Gastroesophageal sphincter (tissue), 4 donors: ENCODE measurements around the gene KRTAP4-11. TPM values are rescaled to one million over a fixed set of nuclear protein-coding genes. Genes with fewer than 3 reads are reported as not detected.
"Not testable (repeated sequence)": the region's sequence is repeated elsewhere in the genome, so short reads cannot be mapped to it uniquely, and the experiment has no call there.

Source experiments
- ATAC-seq: fragments of 150-250 bp; one replicate; pipeline ENCODE4 v1.9.1; 2016; ENCODE audit warnings: mild to moderate bottlenecking, moderate library complexity
- H3K27ac ChIP-seq, 4 donors: fragments of 200-600 bp; sonication (generic) in 3 of 4; 1 replicate in 3 of 4; 2 replicates in 1 of 4; pipeline ENCODE4 v1.5.1; 2016 to 2019
- H3K27me3 ChIP-seq: fragments of 200-600 bp; sonication (generic); one replicate; pipeline ENCODE4 v1.5.1; 2019
- H3K36me3 ChIP-seq, 2 donors: fragments of 200-600 bp; sonication (generic); one replicate each; pipeline ENCODE4 v1.5.1; 2019; ENCODE audit warnings: control low read depth in 1 of 2
- H3K4me1 ChIP-seq, 3 donors: fragments of 200-600 bp; sonication (generic); 1 replicate in 2 of 3; 2 replicates in 1 of 3; pipeline ENCODE4 v1.5.1; 2016 to 2019; ENCODE audit warnings: control low read depth in 2 of 3
- H3K4me3 ChIP-seq, 2 donors: fragments of 200-600 bp; sonication (generic); one replicate each; pipeline ENCODE4 v1.5.1; 2019; ENCODE audit warnings: mild to moderate bottlenecking in 1 of 2, moderate library complexity in 1 of 2
- H3K9me3 ChIP-seq, 3 donors: fragments of 200-600 bp; sonication (generic); one replicate each; pipeline ENCODE4 v1.5.1; 2017 to 2019; ENCODE audit warnings: control low read depth in 2 of 3
- EP300 ChIP-seq: sonication (generic); formaldehyde crosslinking; IDR thresholded peaks from one replicate; pipeline ENCODE4 v1.6.1; 2017; ENCODE audit warnings: antibody characterized with exemption, mild to moderate bottlenecking
- POLR2A ChIP-seq, 2 donors: fragments of 450-650 bp; IDR thresholded peaks; one replicate each; pipeline ENCODE4 v1.6.1; 2017; ENCODE audit warnings: antibody characterized with exemption in 2 of 2, mild to moderate bottlenecking in 2 of 2, moderate library complexity in 1 of 2
- POLR2AphosphoS5 ChIP-seq: sonication (generic); formaldehyde crosslinking; IDR thresholded peaks from one replicate; pipeline ENCODE4 v1.6.1; 2017; ENCODE audit warnings: antibody characterized with exemption
- WGBS, 2 donors: methylation state at CpG; one replicate each; pipeline ENCODE4 v1.1.5; 2018; ENCODE audit warnings: low coverage in 1 of 2; 5-methylcytosine and 5-hydroxymethylcytosine counted together
- total RNA-seq, 4 donors: library from RNA; depleted of rRNA; stranded (reverse); fragments of >200 nt; gene quantifications; one replicate each; pipeline ENCODE4 v1.1.0, GENCODE V29; 2016
- TF ChIP-seq, protein P1 (sequence below), 4 experiments: fragments of 200-600 bp in 2 of 4; fragments of 450-650 bp in 2 of 4; sonication (generic) in 1 of 4; IDR thresholded peaks; one replicate each; pipeline ENCODE4 v1.5.1; 2017 to 2019; ENCODE audit warnings: antibody characterized with exemption in 4 of 4, mild to moderate bottlenecking in 2 of 4, moderate library complexity in 2 of 4

KRTAP4-11 gene
- total RNA-seq, 4 donors from 2014 or later: not detected

DNA sequence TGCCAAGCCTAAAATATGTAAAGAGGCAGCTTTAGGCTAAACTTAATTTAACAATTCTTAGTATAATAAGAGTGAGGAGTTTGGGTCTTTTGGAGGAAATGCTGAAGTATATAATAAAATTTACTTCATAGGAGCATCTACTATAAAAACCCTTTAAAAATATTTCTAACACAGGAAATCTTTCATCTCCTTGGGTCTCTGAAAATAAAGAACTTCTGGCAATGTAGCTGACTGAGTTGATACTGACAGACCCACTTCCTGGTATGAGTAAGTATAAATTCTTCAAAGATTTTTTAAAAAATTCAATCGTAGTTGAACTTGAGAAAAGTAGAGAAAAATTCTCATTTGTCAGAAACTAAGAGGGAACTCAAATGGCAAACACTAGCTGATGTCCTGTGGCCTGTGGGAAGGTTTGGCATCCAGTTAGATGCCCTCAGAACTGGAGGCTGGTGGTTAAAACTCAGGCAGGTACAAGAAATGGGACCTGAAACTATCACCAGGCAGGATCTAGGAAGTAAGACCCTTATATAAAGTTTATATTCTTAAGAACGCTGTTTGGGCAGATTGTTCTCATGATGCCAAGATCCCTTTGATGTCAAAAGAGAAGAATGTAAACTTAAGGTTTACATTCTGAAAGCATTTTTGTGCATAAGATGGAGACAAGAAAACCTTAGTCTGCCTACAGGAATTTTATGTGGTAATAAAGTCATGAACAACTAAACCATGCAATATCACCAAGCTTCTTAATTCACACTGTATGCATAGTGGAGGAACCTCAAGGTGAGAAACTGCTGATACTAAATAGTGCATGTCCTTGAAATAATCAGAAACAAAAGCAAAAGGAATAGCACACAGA, 15.9 kb upstream of the KRTAP4-11 start:
- H3K27me3 ChIP-seq: no peaks in the 10 kb centered on the region
- no peak overlapping the region for H3K27ac ChIP-seq
- H3K4me1 ChIP-seq: no peaks in the 10 kb centered on the region
- no peaks in the 10 kb centered on the region for H3K36me3 ChIP-seq
- peaks cover 0 to 11% (median 0%) of the 10 kb centered on the region in 3 donors for H3K9me3 ChIP-seq
- 35 to 69% methylated on average over 2 of the region's 2 CpGs for WGBS, 2 donors
- ATAC-seq: no peak
- no peak overlapping the region for H3K4me3 ChIP-seq
- no peak for TF ChIP-seq POLR2AphosphoS5
- no peak for TF ChIP-seq EP300
- no peak for TF ChIP-seq POLR2A (IDR thresholded peaks at IDR 0.05)
- TF ChIP-seq, protein P1, sequence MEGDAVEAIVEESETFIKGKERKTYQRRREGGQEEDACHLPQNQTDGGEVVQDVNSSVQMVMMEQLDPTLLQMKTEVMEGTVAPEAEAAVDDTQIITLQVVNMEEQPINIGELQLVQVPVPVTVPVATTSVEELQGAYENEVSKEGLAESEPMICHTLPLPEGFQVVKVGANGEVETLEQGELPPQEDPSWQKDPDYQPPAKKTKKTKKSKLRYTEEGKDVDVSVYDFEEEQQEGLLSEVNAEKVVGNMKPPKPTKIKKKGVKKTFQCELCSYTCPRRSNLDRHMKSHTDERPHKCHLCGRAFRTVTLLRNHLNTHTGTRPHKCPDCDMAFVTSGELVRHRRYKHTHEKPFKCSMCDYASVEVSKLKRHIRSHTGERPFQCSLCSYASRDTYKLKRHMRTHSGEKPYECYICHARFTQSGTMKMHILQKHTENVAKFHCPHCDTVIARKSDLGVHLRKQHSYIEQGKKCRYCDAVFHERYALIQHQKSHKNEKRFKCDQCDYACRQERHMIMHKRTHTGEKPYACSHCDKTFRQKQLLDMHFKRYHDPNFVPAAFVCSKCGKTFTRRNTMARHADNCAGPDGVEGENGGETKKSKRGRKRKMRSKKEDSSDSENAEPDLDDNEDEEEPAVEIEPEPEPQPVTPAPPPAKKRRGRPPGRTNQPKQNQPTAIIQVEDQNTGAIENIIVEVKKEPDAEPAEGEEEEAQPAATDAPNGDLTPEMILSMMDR (IDR thresholded peaks at IDR 0.05): no peak

DNA sequence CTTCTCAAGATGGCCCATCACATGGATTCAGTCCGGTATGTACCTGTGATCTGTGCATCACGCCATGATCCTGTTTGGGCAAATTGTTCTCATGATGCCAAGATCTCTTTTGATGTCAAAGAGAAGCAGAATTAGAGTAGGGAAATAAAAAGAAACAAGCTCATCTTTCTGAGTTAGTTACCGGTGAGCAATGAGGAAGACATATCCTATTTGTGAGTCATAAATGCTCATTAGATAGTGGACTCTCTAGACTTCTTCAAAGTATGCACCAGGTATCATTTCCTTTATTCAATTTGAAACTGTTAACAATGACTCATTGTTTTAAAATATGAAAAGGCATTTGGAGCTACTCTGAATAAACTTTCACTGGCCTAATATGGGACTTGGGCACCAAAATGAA, 13.8 kb upstream of the KRTAP4-11 start:
- 83 to 85% methylated on average over 3 of the region's 3 CpGs for WGBS, 2 donors
- Histone ChIP-seq H3K4me1 (no peaks in the 10 kb centered on the region), H3K36me3 (no peaks in the 10 kb centered on the region), H3K9me3 (no peaks in the 10 kb centered on the region), H3K27ac (no peak overlapping the region), H3K4me3 (no peak overlapping the region), H3K27me3 (no peaks in the 10 kb centered on the region)
- TF ChIP-seq EP300: no peak
- TF ChIP-seq POLR2A (IDR thresholded peaks at IDR 0.05): no peak
- TF ChIP-seq, protein P1 (IDR thresholded peaks at IDR 0.05): no peak
- ATAC-seq: no peak

DNA sequence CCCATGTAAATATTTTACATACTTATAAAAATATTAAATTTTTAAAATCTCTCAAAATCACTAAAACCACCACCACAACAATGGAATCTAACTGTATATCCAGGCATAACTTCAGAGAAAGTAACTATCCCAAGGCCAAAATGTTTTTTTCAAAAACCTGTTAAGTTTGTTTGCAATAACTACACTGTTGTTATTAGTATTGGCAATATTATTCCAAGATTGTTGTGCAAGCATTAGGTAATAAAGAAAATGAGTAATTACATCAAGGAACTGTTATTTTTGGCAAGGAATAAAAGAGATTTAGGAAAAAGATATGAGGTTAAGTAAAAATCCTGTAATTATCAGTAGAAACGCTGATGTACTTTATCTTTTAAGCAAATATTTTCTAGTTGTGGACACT, 9.2 kb upstream of the KRTAP4-11 start:
- Histone ChIP-seq H3K9me3 (no peaks in the 10 kb centered on the region), H3K27ac (no peak overlapping the region), H3K4me1 (no peaks in the 10 kb centered on the region), H3K4me3 (no peak overlapping the region), H3K27me3 (peaks cover 10% of the 10 kb centered on the region), H3K36me3 (no peaks in the 10 kb centered on the region)
- 67 to 92% methylated on average over 1 of the region's 1 CpG for WGBS, 2 donors
- TF ChIP-seq, protein P1 (IDR thresholded peaks at IDR 0.05): no peak
- no peak for TF ChIP-seq POLR2AphosphoS5
- TF ChIP-seq POLR2A (IDR thresholded peaks at IDR 0.05): no peak
- TF ChIP-seq EP300: no peak
- ATAC-seq: no peak

DNA sequence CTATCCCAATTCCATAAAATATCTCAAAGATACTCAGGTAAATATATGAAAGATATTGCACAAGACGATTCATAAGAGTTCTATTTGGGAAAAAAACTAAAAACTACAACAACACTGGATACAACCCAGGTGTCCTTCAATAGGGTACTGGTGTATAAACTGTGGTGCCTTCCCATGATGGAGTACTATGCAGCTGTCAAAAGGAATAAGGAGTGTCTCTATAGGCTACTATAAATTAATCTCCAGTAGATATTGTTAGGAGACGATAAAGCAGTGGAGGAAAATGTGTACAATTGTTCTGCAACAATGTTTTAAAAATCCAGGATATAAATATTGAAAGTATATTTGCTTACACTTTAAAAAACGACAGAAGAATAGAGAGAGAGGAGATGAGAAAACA, 8.2 kb upstream of the KRTAP4-11 start:
- WGBS, 2 donors: 77 to 91% methylated on average over 3 of the region's 3 CpGs
- no peaks in the 10 kb centered on the region for H3K36me3 ChIP-seq
- H3K4me3 ChIP-seq: no peak overlapping the region
- no peaks in the 10 kb centered on the region for H3K9me3 ChIP-seq
- no peaks in the 10 kb centered on the region for H3K4me1 ChIP-seq
- H3K27ac ChIP-seq: no peak overlapping the region
- ATAC-seq: no peak
- H3K27me3 ChIP-seq: peaks cover 14% of the 10 kb centered on the region
- TF ChIP-seq POLR2AphosphoS5: no peak
- TF ChIP-seq POLR2A (IDR thresholded peaks at IDR 0.05): no peak
- TF ChIP-seq, protein P1 (IDR thresholded peaks at IDR 0.05): no peak
- TF ChIP-seq EP300: no peak

DNA sequence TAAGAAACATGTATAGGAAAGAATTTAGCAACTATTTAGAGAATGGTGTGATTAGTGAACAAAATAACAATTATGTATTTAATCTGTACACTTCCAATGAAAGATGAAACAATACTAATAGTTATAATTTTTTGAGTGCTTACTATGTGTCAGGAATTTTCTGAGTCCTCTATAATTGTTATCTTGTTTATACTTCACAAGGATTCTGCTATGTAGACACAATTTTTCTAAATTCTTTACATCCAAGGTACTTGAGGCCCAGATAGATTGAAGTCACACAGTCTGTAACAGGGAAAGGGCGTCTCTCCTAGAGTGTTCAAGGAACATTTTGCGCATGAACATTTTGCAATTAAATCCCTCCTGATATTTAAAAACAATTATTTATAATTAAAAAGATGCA, 6.9 kb upstream of the KRTAP4-11 start:
- 95 to 100% methylated on average over 2 of the region's 2 CpGs for WGBS, 2 donors
- Histone ChIP-seq H3K9me3 (no peaks in the 10 kb centered on the region), H3K4me3 (no peak overlapping the region), H3K4me1 (no peaks in the 10 kb centered on the region), H3K36me3 (no peaks in the 10 kb centered on the region), H3K27me3 (peaks cover 25% of the 10 kb centered on the region), H3K27ac (no peak overlapping the region)
- TF ChIP-seq POLR2A (IDR thresholded peaks at IDR 0.05) (no peak), EP300 (no peak), POLR2AphosphoS5 (no peak)
- TF ChIP-seq, protein P1 (IDR thresholded peaks at IDR 0.05): no peak
- no peak for ATAC-seq

DNA sequence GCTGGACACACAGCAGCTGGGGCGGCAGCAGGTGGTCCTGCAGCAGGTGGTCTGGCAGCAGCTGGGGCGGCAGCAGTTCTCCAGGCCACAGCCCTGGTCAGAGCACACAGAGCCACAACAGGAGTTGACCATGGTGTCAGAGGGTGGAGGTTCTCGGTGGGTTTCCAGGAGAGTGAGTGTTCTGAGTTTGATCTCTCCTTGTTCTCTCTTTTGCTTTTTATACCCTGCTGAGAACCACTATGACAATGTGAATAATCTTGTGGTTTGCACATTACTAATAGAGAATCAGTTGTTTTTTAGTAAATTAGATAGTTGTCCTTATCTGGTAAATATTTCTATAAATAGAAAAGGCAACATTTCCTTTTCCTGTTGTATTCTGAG, 5.8 kb upstream of the KRTAP4-11 start, which contains the start of gene KRTAP4-12:
KRTAP4-12 (minus strand) TSS at position 192 of the 381 bp plus-strand sequence; CDS start at position 132, 60 bp downstream.
- peaks cover 26% of the 10 kb centered on the region for H3K27me3 ChIP-seq
- H3K9me3 ChIP-seq, H3K36me3 ChIP-seq, H3K4me1 ChIP-seq, ATAC-seq, H3K4me3 ChIP-seq, H3K27ac ChIP-seq: not testable (repeated sequence)
- 38 to 84% methylated on average over 2 to 3 of the region's 3 CpGs for WGBS, 2 donors

DNA sequence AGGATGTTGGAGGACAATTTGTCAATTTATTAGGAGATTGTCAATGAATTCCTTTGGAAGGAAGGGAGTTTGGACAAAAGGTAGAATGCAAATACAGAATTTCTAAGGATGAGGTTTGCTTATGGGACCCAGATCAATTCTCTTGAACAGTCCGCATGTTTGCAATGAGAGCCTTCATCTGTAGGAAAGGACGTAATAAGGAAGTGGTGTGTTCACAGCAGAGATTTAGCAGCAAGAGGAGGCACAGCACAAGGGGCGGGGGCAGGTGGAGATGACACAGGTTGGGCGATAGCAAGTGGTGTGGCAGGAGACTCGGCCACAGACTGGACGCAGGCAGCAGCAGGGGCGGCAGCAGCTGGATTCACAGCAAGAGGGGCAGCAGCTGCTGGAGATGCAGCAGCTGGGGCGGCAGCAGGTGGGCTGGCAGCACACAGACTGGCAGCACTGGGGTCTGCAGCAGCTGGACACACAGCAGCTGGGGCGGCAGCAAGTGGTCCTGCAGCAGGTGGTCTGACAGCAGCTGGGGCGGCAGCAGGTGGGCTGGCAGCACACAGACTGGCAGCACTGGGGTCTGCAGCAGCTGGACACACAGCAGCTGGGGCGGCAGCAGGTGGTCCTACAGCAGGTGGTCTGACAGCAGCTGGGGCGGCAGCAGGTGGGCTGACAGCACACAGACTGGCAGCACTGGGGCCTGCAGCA, 5.3 kb upstream of the KRTAP4-11 start:
- not testable (repeated sequence) for H3K36me3 ChIP-seq, H3K4me3 ChIP-seq, H3K9me3 ChIP-seq, H3K27ac ChIP-seq, ATAC-seq, H3K4me1 ChIP-seq
- peaks cover 26% of the 10 kb centered on the region for H3K27me3 ChIP-seq
- 68 to 89% methylated on average over 6 to 7 of the region's 12 CpGs for WGBS, 2 donors
